OCI-LY3 (cell line): ENCODE measurements around the gene NSG1.

Experiments
- EZH2phosphoT487 ChIP-seq: fragments of 200-600 bp; shearing (Covaris generic); IDR thresholded peaks from 2 replicates; pipeline ENCODE4 v1.6.1; 2018; ENCODE audit warnings: antibody characterized with exemption, mixed run types, low read depth
- TF ChIP-seq, protein P1 (sequence below): fragments of 200-600, 300-600 bp; sonication (generic); IDR thresholded peaks from 2 replicates; pipeline ENCODE4 v1.5.1; 2014; ENCODE audit warnings: antibody characterized with exemption, low read length, low read depth

DNA sequence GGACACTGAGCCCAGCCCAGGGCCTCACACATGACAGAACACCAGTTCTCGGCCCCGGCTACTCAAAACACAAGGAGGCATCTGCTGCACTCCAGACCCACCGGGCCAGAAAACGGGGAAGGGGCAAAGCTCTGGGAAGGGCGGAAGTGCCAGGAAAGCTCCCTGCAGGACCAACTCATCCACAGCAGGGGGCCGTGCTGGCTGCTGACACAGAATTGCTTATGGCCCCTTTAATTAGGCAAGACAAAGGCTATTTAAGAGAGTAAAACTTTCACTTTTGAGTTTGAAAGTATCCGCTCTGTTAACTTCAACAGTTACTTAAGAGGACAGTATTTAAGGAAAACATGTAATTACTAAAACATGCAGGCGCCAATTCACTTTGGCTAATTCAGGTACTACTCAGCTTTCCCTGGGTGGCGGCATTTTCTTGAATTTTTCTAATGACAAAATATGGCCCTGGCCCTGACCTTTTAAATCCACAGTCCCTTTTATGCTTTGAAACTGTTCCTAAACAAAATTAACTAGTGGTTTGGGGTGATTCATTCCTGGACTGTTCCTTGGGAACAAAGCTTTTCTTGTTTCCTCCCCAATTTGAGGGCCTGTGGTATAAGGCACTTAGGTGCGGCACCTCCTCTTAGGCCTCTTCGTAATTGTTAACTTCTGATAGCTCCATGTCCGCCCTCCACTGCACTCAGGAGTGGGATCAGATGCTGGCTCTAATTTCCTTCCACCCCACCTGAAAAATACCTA lies 40.4 kb downstream of the NSG1 start:
- TF ChIP-seq, protein P1, sequence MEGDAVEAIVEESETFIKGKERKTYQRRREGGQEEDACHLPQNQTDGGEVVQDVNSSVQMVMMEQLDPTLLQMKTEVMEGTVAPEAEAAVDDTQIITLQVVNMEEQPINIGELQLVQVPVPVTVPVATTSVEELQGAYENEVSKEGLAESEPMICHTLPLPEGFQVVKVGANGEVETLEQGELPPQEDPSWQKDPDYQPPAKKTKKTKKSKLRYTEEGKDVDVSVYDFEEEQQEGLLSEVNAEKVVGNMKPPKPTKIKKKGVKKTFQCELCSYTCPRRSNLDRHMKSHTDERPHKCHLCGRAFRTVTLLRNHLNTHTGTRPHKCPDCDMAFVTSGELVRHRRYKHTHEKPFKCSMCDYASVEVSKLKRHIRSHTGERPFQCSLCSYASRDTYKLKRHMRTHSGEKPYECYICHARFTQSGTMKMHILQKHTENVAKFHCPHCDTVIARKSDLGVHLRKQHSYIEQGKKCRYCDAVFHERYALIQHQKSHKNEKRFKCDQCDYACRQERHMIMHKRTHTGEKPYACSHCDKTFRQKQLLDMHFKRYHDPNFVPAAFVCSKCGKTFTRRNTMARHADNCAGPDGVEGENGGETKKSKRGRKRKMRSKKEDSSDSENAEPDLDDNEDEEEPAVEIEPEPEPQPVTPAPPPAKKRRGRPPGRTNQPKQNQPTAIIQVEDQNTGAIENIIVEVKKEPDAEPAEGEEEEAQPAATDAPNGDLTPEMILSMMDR = no peak
- no peak for TF ChIP-seq EZH2phosphoT487
